ENCODE data around the gene BTNL3. TPM values are rescaled to one million over a fixed set of nuclear protein-coding genes. Genes with fewer than 3 reads are reported as not detected.

Gene BTNL3
- total RNA-seq (not detected), polyA plus RNA-seq (1 to 10 TPM in 1 of 2 donors, not detected in 1; 6.5 TPM)
- long read RNA-seq, donor 1, partial matches to known transcripts = 0 of 1 reads
- long read RNA-seq, donor 1, other reads (novel, unspliced or antisense) = 1 of 1 reads
- long read RNA-seq, donor 2 = 0 reads

- intact Hi-C loops (cut with DNase I) = no loop called here
- H3K4me3 ChIP-seq (ENCODE audit: low read length in 2 of 2) = no peak within 1 kb of the TSS
- H3K27ac ChIP-seq (ENCODE audit: low read depth in 1 of 2, low read length in 2 of 2) = no peak within 1 kb of the TSS
- H3K36me3 ChIP-seq (ENCODE audit: control insufficient read depth in 1 of 2, insufficient read depth in 2 of 2, low read length in 1 of 2) = no peaks in the 10 kb centered on the region
- H3K9me3 ChIP-seq (ENCODE audit: control insufficient read depth, low read length) = no peaks in the 10 kb centered on the region
- no peak for ATAC-seq (ENCODE audit: low FRiP score)
- H3K4me1 ChIP-seq (ENCODE audit: control insufficient read depth in 1 of 2, insufficient read depth in 2 of 2, low read length in 2 of 2) = no peaks in the 10 kb centered on the region
- DNase-seq = no peak
- no peaks in the 10 kb centered on the region for H3K27me3 ChIP-seq (ENCODE audit: control insufficient read depth in 1 of 2, insufficient read depth in 2 of 2, low read length in 1 of 2)
- WGBS, 2 donors = 67 to 72% methylated on average over 5 of the region's 5 CpGs
These were observed at the start of gene BTNL3 for GRCh38 chr5:180988592-180988991. TSS of gene BTNL3 (plus strand) at chr5:180988846. CDS start at chr5:180989029, 183 bp downstream.

GRCh38 chr5:180950291-180950949 lies 38.2 kb upstream of the BTNL3 start:
- no peaks in the 10 kb centered on the region for H3K27me3 ChIP-seq (ENCODE audit: control insufficient read depth in 1 of 2, insufficient read depth in 2 of 2, low read length in 1 of 2)
- ATAC-seq (ENCODE audit: low FRiP score) (no peak), DNase-seq (no peak)
- no peak overlapping the region for H3K27ac ChIP-seq (ENCODE audit: low read depth in 1 of 2, low read length in 2 of 2)
- WGBS, 2 donors = 68% methylated on average over 6 of the region's 6 CpGs
- intact Hi-C loops (cut with DNase I) = no loop called here
- H3K36me3 ChIP-seq (ENCODE audit: control insufficient read depth in 1 of 2, insufficient read depth in 2 of 2, low read length in 1 of 2) = no peaks in the 10 kb centered on the region
- no peak overlapping the region for H3K4me3 ChIP-seq (ENCODE audit: low read length in 2 of 2)
- H3K9me3 ChIP-seq (ENCODE audit: control insufficient read depth, low read length) = no peaks in the 10 kb centered on the region
- H3K4me1 ChIP-seq (ENCODE audit: control insufficient read depth in 1 of 2, insufficient read depth in 2 of 2, low read length in 2 of 2) = no peaks in the 10 kb centered on the region

- peaks cover 5% of the 10 kb centered on the region for H3K9me3 ChIP-seq (ENCODE audit: control insufficient read depth, low read length)
- no peak for DNase-seq
- H3K4me3 ChIP-seq (ENCODE audit: low read length in 2 of 2) = no peak overlapping the region
- no peaks in the 10 kb centered on the region for H3K36me3 ChIP-seq (ENCODE audit: control insufficient read depth in 1 of 2, insufficient read depth in 2 of 2, low read length in 1 of 2)
- no peaks in the 10 kb centered on the region for H3K27me3 ChIP-seq (ENCODE audit: control insufficient read depth in 1 of 2, insufficient read depth in 2 of 2, low read length in 1 of 2)
- 76 to 89% methylated on average over 4 to 5 of the region's 5 CpGs for WGBS, 2 donors
- ATAC-seq (ENCODE audit: low FRiP score) = no peak
- no peak overlapping the region for H3K27ac ChIP-seq (ENCODE audit: low read depth in 1 of 2, low read length in 2 of 2)
- no peaks in the 10 kb centered on the region for H3K4me1 ChIP-seq (ENCODE audit: control insufficient read depth in 1 of 2, insufficient read depth in 2 of 2, low read length in 2 of 2)
- intact Hi-C loops (cut with DNase I) = no loop called here
These were observed 29.0 kb upstream of the BTNL3 start for GRCh38 chr5:180959661-180960060.

GRCh38 chr5:180960209-180960608 lies 28.4 kb upstream of the BTNL3 start:
- ATAC-seq (ENCODE audit: low FRiP score) (no peak), DNase-seq (no peak)
- H3K27ac ChIP-seq (ENCODE audit: low read depth in 1 of 2, low read length in 2 of 2) = no peak overlapping the region
- H3K4me1 ChIP-seq (ENCODE audit: control insufficient read depth in 1 of 2, insufficient read depth in 2 of 2, low read length in 2 of 2) = no peaks in the 10 kb centered on the region
- intact Hi-C loops (cut with DNase I) = no loop called here
- 63 to 73% methylated on average over 3 of the region's 3 CpGs for WGBS, 2 donors
- H3K27me3 ChIP-seq (ENCODE audit: control insufficient read depth in 1 of 2, insufficient read depth in 2 of 2, low read length in 1 of 2) = no peaks in the 10 kb centered on the region
- H3K9me3 ChIP-seq (ENCODE audit: control insufficient read depth, low read length) = peaks cover 5% of the 10 kb centered on the region
- no peaks in the 10 kb centered on the region for H3K36me3 ChIP-seq (ENCODE audit: control insufficient read depth in 1 of 2, insufficient read depth in 2 of 2, low read length in 1 of 2)
- no peak overlapping the region for H3K4me3 ChIP-seq (ENCODE audit: low read length in 2 of 2)

GRCh38 chr5:180969406-180969805 lies 19.2 kb upstream of the BTNL3 start:
- no peaks in the 10 kb centered on the region for H3K4me1 ChIP-seq (ENCODE audit: control insufficient read depth in 1 of 2, insufficient read depth in 2 of 2, low read length in 2 of 2)
- no peaks in the 10 kb centered on the region for H3K27me3 ChIP-seq (ENCODE audit: control insufficient read depth in 1 of 2, insufficient read depth in 2 of 2, low read length in 1 of 2)
- no peak overlapping the region for H3K27ac ChIP-seq (ENCODE audit: low read depth in 1 of 2, low read length in 2 of 2)
- ATAC-seq (ENCODE audit: low FRiP score) = peak; percentile 11
- intact Hi-C loops (cut with DNase I) = no loop called here
- 94 to 95% methylated on average over 8 to 23 of the region's 23 CpGs for WGBS, 2 donors
- H3K36me3 ChIP-seq (ENCODE audit: control insufficient read depth in 1 of 2, insufficient read depth in 2 of 2, low read length in 1 of 2) = no peaks in the 10 kb centered on the region
- no peak overlapping the region for H3K4me3 ChIP-seq (ENCODE audit: low read length in 2 of 2)
- H3K9me3 ChIP-seq (ENCODE audit: control insufficient read depth, low read length) = no peaks in the 10 kb centered on the region
- no peak for DNase-seq

- H3K9me3 ChIP-seq (ENCODE audit: control insufficient read depth, low read length) = no peaks in the 10 kb centered on the region
- no peak overlapping the region for H3K27ac ChIP-seq (ENCODE audit: low read depth in 1 of 2, low read length in 2 of 2)
- intact Hi-C loops (cut with DNase I) = no loop called here
- no peaks in the 10 kb centered on the region for H3K27me3 ChIP-seq (ENCODE audit: control insufficient read depth in 1 of 2, insufficient read depth in 2 of 2, low read length in 1 of 2)
- no peaks in the 10 kb centered on the region for H3K4me1 ChIP-seq (ENCODE audit: control insufficient read depth in 1 of 2, insufficient read depth in 2 of 2, low read length in 2 of 2)
- no peak overlapping the region for H3K4me3 ChIP-seq (ENCODE audit: low read length in 2 of 2)
- 95 to 96% methylated on average over 26 to 31 of the region's 31 CpGs for WGBS, 2 donors
- no peaks in the 10 kb centered on the region for H3K36me3 ChIP-seq (ENCODE audit: control insufficient read depth in 1 of 2, insufficient read depth in 2 of 2, low read length in 1 of 2)
- DNase-seq = no peak
- no peak for ATAC-seq (ENCODE audit: low FRiP score)
These were observed 18.3 kb upstream of the BTNL3 start for GRCh38 chr5:180970336-180970735.

GRCh38 chr5:180970875-180971274 lies 17.8 kb upstream of the BTNL3 start:
- no peak overlapping the region for H3K27ac ChIP-seq (ENCODE audit: low read depth in 1 of 2, low read length in 2 of 2)
- no peak overlapping the region for H3K4me3 ChIP-seq (ENCODE audit: low read length in 2 of 2)
- intact Hi-C loops (cut with DNase I) = no loop called here
- H3K36me3 ChIP-seq (ENCODE audit: control insufficient read depth in 1 of 2, insufficient read depth in 2 of 2, low read length in 1 of 2) = no peaks in the 10 kb centered on the region
- no peaks in the 10 kb centered on the region for H3K27me3 ChIP-seq (ENCODE audit: control insufficient read depth in 1 of 2, insufficient read depth in 2 of 2, low read length in 1 of 2)
- 57 to 68% methylated on average over 4 of the region's 4 CpGs for WGBS, 2 donors
- H3K9me3 ChIP-seq (ENCODE audit: control insufficient read depth, low read length) = no peaks in the 10 kb centered on the region
- ATAC-seq (ENCODE audit: low FRiP score) = no peak
- no peaks in the 10 kb centered on the region for H3K4me1 ChIP-seq (ENCODE audit: control insufficient read depth in 1 of 2, insufficient read depth in 2 of 2, low read length in 2 of 2)
- no peak for DNase-seq

- Histone ChIP-seq H3K4me1 (ENCODE audit: control insufficient read depth in 1 of 2, insufficient read depth in 2 of 2, low read length in 2 of 2) (no peaks in the 10 kb centered on the region), H3K27ac (ENCODE audit: low read depth in 1 of 2, low read length in 2 of 2) (no peak overlapping the region), H3K4me3 (ENCODE audit: low read length in 2 of 2) (no peak overlapping the region), H3K36me3 (ENCODE audit: control insufficient read depth in 1 of 2, insufficient read depth in 2 of 2, low read length in 1 of 2) (no peaks in the 10 kb centered on the region), H3K9me3 (ENCODE audit: control insufficient read depth, low read length) (no peaks in the 10 kb centered on the region), H3K27me3 (ENCODE audit: control insufficient read depth in 1 of 2, insufficient read depth in 2 of 2, low read length in 1 of 2) (no peaks in the 10 kb centered on the region)
- ATAC-seq (ENCODE audit: low FRiP score) = no peak
- intact Hi-C loops (cut with DNase I) = no loop called here
- DNase-seq = no peak
- WGBS, 2 donors = 72 to 74% methylated on average over 2 of the region's 2 CpGs
These were observed 13.9 kb upstream of the BTNL3 start for GRCh38 chr5:180974612-180975315.

GRCh38 chr5:180975338-180975737 lies 13.3 kb upstream of the BTNL3 start:
- ATAC-seq (ENCODE audit: low FRiP score) (no peak), DNase-seq (no peak)
- H3K27ac ChIP-seq (ENCODE audit: low read depth in 1 of 2, low read length in 2 of 2) = no peak overlapping the region
- H3K4me3 ChIP-seq (ENCODE audit: low read length in 2 of 2) = no peak overlapping the region
- H3K9me3 ChIP-seq (ENCODE audit: control insufficient read depth, low read length) = no peaks in the 10 kb centered on the region
- intact Hi-C loops (cut with DNase I) = no loop called here
- H3K36me3 ChIP-seq (ENCODE audit: control insufficient read depth in 1 of 2, insufficient read depth in 2 of 2, low read length in 1 of 2) = no peaks in the 10 kb centered on the region
- H3K27me3 ChIP-seq (ENCODE audit: control insufficient read depth in 1 of 2, insufficient read depth in 2 of 2, low read length in 1 of 2) = no peaks in the 10 kb centered on the region
- H3K4me1 ChIP-seq (ENCODE audit: control insufficient read depth in 1 of 2, insufficient read depth in 2 of 2, low read length in 2 of 2) = no peaks in the 10 kb centered on the region
- whole genome bisulfite sequencing, 2 donors = 55 to 59% methylated on average over 2 of the region's 2 CpGs
